ENCODE measurements around the gene RNASEL. TPM values are rescaled to one million over a fixed set of nuclear protein-coding genes. Genes with fewer than 3 reads are reported as not detected.

RNASEL gene
- total and polyA plus RNA-seq, 2 donors (not counting 1 experiment from before 2014, with no cell fraction given) = 6.9 to 18.1 TPM

- Histone ChIP-seq H3K4me2 (replicated peaks; ENCODE audit: low read depth, low read length, poor library complexity, severe bottlenecking) (no peak overlapping the region), H3K4me1 (ENCODE audit: control insufficient read depth in 2 of 2, insufficient read depth in 2 of 2, low read length in 2 of 2) (peaks cover 36 to 40% of the 10 kb centered on the region in 2 donors), H3K4me3 (ENCODE audit: control extremely low read depth in 1 of 5, extremely low read depth in 1 of 5, insufficient read depth in 1 of 5, low read depth in 2 of 5, low read length in 4 of 5) (no peak overlapping the region), H2AFZ (ENCODE audit: insufficient read depth, low read depth, low read length, poor library complexity, severe bottlenecking) (no peak overlapping the region), H3K9me3 (ENCODE audit: control extremely low read depth in 1 of 3, control insufficient read depth in 2 of 3, insufficient read depth in 1 of 3, low read length in 2 of 3) (no peaks in the 10 kb centered on the region), H3K36me3 (replicated peaks in 1 of 2; ENCODE audit: control extremely low read depth in 1 of 2, control insufficient read depth in 1 of 2, extremely low read depth in 1 of 2, insufficient read depth in 2 of 2, low read length in 1 of 2) (no peaks in the 10 kb centered on the region), H4K20me1 (ENCODE audit: control insufficient read depth, insufficient read depth, low read length, poor library complexity, severe bottlenecking) (no peaks in the 10 kb centered on the region), H3K27ac (ENCODE audit: low read length in 2 of 2) (no peak overlapping the region), H3K27me3 (replicated peaks in 1 of 4; ENCODE audit: control extremely low read depth in 1 of 4, control insufficient read depth in 3 of 4, insufficient read depth in 4 of 4, low read length in 3 of 4) (peaks cover 2 to 20% (median 6%) of the 10 kb centered on the region in 4 experiments), H3K79me2 (ENCODE audit: control insufficient read depth, insufficient read depth, low read length) (no peaks in the 10 kb centered on the region), H3K9ac (ENCODE audit: low read length) (no peak overlapping the region)
- TF ChIP-seq, protein P1, sequence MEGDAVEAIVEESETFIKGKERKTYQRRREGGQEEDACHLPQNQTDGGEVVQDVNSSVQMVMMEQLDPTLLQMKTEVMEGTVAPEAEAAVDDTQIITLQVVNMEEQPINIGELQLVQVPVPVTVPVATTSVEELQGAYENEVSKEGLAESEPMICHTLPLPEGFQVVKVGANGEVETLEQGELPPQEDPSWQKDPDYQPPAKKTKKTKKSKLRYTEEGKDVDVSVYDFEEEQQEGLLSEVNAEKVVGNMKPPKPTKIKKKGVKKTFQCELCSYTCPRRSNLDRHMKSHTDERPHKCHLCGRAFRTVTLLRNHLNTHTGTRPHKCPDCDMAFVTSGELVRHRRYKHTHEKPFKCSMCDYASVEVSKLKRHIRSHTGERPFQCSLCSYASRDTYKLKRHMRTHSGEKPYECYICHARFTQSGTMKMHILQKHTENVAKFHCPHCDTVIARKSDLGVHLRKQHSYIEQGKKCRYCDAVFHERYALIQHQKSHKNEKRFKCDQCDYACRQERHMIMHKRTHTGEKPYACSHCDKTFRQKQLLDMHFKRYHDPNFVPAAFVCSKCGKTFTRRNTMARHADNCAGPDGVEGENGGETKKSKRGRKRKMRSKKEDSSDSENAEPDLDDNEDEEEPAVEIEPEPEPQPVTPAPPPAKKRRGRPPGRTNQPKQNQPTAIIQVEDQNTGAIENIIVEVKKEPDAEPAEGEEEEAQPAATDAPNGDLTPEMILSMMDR (IDR thresholded peaks at IDR 0.05) = no peak
- TF ChIP-seq EZH2 (IDR thresholded peaks at IDR 0.05; ENCODE audit: borderline replicate concordance, insufficient read depth, low read depth, low read length, poor library complexity, severe bottlenecking) = no peak
- DNase-seq = no peak
- POLR2A ChIA-PET = interaction anchor here (1.7 kb wide), 1 partner anchor 11 kb away, joined by 5 read pairs; no protein-coding TSS in a partner anchor
- Mint-ChIP-seq H3K27ac (no peak overlapping the region), H3K4me1 (peaks cover 44% of the 10 kb centered on the region), H3K27me3 (peaks cover 3% of the 10 kb centered on the region), H3K4me3 (no peak overlapping the region), H3K9me3 (ENCODE audit: insufficient read depth) (peaks cover 3% of the 10 kb centered on the region)
- CTCF ChIA-PET = interaction anchor here (1.0 to 1.4 kb wide), 2 partner anchors 16 to 19 kb away, joined by 3 to 6 read pairs; no protein-coding TSS in a partner anchor
- intact Hi-C loops (cut with micrococcal nuclease) = loop anchor here (5.0 kb wide), 1 partner anchor 169 kb away; the partner anchor contains the start of gene NPL
- WGBS (ENCODE audit: insufficient coverage) = 81% methylated on average over 3 of the region's 6 CpGs
- no peak for ATAC-seq (ENCODE audit: low read depth)
Observed at GRCh38 chr1:182617734-182618351, 28.8 kb upstream of the RNASEL start.

GRCh38 chr1:182617014-182617429 is 28.0 kb upstream of the RNASEL start:
- Histone ChIP-seq H3K9ac (ENCODE audit: low read length) (no peak overlapping the region), H3K9me3 (ENCODE audit: control extremely low read depth in 1 of 3, control insufficient read depth in 2 of 3, insufficient read depth in 1 of 3, low read length in 2 of 3) (no peaks in the 10 kb centered on the region), H3K27ac (ENCODE audit: low read length in 2 of 2) (no peak overlapping the region), H3K36me3 (replicated peaks in 1 of 2; ENCODE audit: control extremely low read depth in 1 of 2, control insufficient read depth in 1 of 2, extremely low read depth in 1 of 2, insufficient read depth in 2 of 2, low read length in 1 of 2) (no peaks in the 10 kb centered on the region), H3K4me2 (replicated peaks; ENCODE audit: low read depth, low read length, poor library complexity, severe bottlenecking) (peak overlapping the region; percentile 94), H3K4me1 (ENCODE audit: control insufficient read depth in 2 of 2, insufficient read depth in 2 of 2, low read length in 2 of 2) (peaks cover 30 to 33% of the 10 kb centered on the region in 2 donors), H2AFZ (ENCODE audit: insufficient read depth, low read depth, low read length, poor library complexity, severe bottlenecking) (no peak overlapping the region), H3K79me2 (ENCODE audit: control insufficient read depth, insufficient read depth, low read length) (no peaks in the 10 kb centered on the region), H3K27me3 (replicated peaks in 1 of 4; ENCODE audit: control extremely low read depth in 1 of 4, control insufficient read depth in 3 of 4, insufficient read depth in 4 of 4, low read length in 3 of 4) (peaks cover 2 to 28% (median 9%) of the 10 kb centered on the region in 4 experiments), H3K4me3 (ENCODE audit: control extremely low read depth in 1 of 5, extremely low read depth in 1 of 5, insufficient read depth in 1 of 5, low read depth in 2 of 5, low read length in 4 of 5) (no peak overlapping the region), H4K20me1 (ENCODE audit: control insufficient read depth, insufficient read depth, low read length, poor library complexity, severe bottlenecking) (no peaks in the 10 kb centered on the region)
- 81% methylated on average over 2 of the region's 4 CpGs for WGBS (ENCODE audit: insufficient coverage)
- TF ChIP-seq EZH2 (IDR thresholded peaks at IDR 0.05; ENCODE audit: borderline replicate concordance, insufficient read depth, low read depth, low read length, poor library complexity, severe bottlenecking) = no peak
- TF ChIP-seq, protein P1 (IDR thresholded peaks at IDR 0.05) = no peak
- peaks cover 3% of the 10 kb centered on the region for H3K9me3 Mint-ChIP-seq (ENCODE audit: insufficient read depth)
- ATAC-seq (ENCODE audit: low read depth) (no peak), DNase-seq (no peak)
- POLR2A ChIA-PET = interaction anchor here (1.7 to 2.7 kb wide), 2 partner anchors 12 to 13 kb away, joined by 5 to 10 read pairs; partner anchors contain the start of gene RGS16
- CTCF ChIA-PET = interaction anchor here (1.0 to 6.4 kb wide), 4 partner anchors 12 to 165 kb away, joined by 3 to 70 read pairs (median 12); partner anchors contain the start of gene RGS16
- H3K27ac Mint-ChIP-seq = no peak overlapping the region
- H3K4me3 Mint-ChIP-seq = peak overlapping the region; percentile 9
- intact Hi-C loops (cut with micrococcal nuclease) = loop anchor here (5.0 kb wide), 1 partner anchor 170 kb away; the partner anchor contains the start of gene NPL
- H3K27me3 Mint-ChIP-seq = peaks cover 3% of the 10 kb centered on the region
- H3K4me1 Mint-ChIP-seq = peaks cover 38% of the 10 kb centered on the region

Data from B cell (primary cell).